ENCODE data around the gene FOXD2.
"Not testable (repeated sequence)": the region's sequence is repeated elsewhere in the genome, so short reads cannot be mapped to it uniquely, and the experiment has no call there.

The FOXD2 gene

GRCh38 chr1:47440599-47441081 is 2.8 kb downstream of the FOXD2 start:
- DNase-seq: no peak

DNA sequence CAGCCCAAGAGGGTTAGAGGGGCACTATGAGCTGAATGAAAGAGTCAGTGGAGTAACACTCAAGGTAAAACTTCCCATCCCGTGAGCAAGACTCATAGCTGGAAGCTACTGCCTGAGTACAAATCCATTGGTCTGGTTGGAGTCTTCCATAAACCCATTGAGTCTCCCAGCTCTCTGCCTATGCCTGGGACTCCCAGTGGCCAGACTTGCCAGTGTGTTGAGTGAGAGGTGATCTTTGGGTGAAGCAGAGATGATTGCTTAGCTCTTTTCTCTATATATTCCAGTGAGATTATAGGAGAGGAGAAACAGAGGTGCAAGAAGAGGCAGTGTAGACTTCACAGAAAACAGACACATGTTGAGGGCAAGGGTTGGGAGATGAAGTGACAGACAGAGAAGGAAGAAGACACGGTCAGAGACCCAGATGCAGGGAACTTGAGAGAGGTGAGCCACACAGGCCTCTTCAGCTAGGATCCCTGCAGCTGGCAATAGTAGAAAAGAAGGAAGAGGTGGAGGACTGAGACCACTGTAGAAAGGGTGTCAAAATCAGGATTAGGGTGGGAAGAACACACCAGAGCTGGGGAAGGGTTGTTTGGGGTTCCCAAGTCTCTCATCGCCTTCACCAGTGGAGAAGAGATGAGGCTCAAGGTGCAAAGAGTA is 3.7 kb downstream of the FOXD2 start:
- no peak for DNase-seq

GRCh38 chr1:47442202-47442601 is 4.4 kb downstream of the FOXD2 start:
- DNase-seq: no peak

- DNase-seq: no peak
Observed at GRCh38 chr1:47442842-47443529, 5.1 kb downstream of the FOXD2 start.

GRCh38 chr1:47443530-47444296 is 5.9 kb downstream of the FOXD2 start:
- no peak for DNase-seq

- no peak for DNase-seq
Observed at GRCh38 chr1:47444297-47444561, 6.4 kb downstream of the FOXD2 start.

DNA sequence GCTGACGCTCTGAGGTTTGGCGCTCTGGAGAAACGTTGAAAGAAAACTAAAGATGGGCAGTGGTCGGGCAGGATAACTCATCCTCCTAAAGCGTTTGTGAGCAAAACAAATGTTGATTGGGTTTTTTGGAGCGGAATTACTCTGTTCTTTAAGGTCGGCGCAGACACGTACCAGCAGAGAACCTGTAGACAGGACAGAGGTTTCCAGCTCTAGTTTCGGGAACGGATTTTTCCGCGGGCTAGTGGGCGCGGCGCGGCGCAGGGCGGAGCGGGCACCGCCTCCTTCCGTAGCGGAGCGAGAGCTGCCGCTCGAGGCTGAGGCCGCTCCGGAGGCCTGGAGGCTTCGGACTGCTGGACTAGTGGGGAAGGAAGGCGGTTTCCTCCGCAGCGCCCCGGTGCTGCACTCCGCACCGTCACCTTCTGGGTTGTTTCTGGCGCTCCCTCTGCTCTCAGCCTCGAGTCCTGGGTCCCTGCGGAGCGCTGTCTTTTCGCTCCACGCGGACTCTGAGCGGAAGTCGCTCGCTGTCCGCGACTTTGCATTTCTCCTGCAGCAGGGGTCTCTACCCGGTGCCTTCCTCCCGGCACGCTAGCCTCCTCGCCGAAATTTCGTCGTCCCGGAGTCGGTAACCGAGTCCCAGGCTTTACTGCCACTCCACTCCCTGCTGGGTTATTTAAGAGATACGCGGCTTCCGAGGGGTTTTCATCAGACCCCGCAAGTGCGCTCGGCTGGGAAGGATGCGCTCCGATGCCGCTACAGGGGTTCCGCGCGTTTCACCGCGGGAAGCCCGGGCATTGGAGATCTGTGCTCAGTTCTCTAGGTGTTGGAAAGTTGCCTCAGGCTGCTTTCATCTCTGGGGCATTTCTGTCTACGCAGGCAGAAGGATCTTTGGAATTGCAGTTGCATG is 7.0 kb downstream of the FOXD2 start:
- DNase-seq: no peak

DNA sequence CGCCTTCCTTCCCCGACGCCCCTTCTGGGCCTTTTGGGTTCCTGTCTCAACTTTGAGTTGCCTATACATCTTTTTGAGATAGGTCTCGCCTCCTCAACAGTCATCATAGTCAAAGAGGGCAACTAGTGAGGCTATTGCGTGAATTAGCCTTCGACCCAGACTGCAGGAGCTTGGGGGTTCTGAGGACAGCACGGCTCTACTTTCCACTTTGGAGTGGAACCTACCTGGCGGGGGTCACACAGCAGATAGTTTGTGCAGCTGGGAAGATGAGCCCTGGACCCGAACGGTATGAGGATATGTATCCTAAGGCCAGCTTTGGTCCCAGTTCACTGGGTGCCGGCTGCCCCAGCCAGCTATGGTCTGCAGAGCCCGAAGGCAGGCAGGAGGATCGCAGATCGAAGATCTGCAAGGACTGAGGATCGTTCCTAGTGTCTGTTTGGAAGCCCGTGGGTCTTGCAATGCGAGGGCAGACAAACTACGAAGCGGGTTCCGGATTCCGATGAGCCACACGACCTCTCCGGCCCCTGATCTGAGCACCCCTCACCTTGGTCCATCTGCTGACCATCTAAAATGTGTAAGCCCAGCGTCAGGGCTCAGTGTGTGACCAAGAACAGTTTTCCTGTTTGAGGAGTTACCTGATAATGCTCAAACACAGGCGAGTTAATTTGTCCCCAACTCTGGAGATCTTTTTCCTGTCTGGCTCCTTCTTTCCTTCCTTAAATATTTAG is 8.1 kb downstream of the FOXD2 start:
- DNase-seq: no peak

- DNase-seq: no peak
Observed at GRCh38 chr1:47448462-47449222, 10.8 kb downstream of the FOXD2 start.

DNA sequence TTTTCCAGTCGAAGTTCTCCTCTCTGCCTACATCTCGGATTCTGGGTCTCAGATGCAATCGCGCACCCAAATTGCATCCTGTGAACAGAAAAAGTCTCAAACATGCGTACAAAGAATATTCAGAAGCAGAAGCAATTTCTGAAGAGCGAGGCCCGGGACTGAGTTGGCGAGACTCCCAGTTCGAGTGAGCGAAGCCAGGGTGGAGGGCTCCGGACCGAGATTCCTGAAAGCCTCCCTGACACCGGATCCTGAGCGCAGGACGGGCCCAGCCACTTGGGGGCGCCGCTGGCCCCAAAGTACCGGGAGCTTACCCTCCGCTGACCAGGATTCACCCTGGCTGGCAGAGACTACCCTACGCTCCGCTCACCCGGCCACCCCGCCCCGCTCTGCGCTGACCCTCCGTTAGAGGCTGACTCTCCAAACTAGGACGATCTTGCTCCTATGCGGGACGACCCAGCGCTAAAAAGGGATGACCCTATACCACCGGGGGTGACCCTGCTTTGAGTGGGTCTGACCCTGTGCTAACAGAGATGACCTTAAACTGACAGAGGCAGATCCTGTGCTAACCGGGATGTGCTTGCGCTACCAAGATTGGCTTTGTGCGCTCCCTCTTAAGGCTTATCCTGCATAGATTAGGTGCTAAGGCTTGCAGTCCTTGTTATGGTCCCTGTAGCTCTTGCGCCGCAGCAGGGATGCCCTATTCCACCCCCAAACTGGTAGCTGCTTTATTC is 12.1 kb downstream of the FOXD2 start:
- peak in 1 of 2 experiments; percentile 9 for DNase-seq

GRCh38 chr1:47450606-47451005 is 12.8 kb downstream of the FOXD2 start:
- DNase-seq: no peak

- no peak for DNase-seq
Observed at GRCh38 chr1:47452426-47452825, 14.6 kb downstream of the FOXD2 start.

GRCh38 chr1:47453910-47454309 is 16.1 kb downstream of the FOXD2 start:
- not testable (repeated sequence) for DNase-seq

DNA sequence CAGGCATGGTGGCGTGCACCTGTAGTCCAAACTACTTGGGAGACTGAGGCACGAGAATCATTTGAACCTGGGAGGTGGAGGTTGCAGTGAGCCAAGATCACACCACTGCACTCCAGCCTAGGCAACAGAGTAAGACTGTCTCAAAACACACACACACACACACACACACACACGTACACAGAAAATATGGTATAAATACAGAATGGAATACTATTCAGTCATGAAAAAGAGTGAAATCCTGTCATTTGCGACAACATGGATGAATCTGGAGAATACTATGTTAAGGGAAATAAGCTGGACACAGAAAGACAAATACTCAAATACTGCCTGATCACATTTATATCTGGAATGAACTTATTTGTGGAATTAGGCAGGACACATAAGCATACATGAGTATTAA is 18.4 kb downstream of the FOXD2 start:
- DNase-seq: no peak

- DNase-seq: not testable (repeated sequence)
Observed at GRCh38 chr1:47457547-47457946, 19.7 kb downstream of the FOXD2 start.

- DNase-seq: no peak
Observed at GRCh38 chr1:47459253-47459788, 21.5 kb downstream of the FOXD2 start.

DNA sequence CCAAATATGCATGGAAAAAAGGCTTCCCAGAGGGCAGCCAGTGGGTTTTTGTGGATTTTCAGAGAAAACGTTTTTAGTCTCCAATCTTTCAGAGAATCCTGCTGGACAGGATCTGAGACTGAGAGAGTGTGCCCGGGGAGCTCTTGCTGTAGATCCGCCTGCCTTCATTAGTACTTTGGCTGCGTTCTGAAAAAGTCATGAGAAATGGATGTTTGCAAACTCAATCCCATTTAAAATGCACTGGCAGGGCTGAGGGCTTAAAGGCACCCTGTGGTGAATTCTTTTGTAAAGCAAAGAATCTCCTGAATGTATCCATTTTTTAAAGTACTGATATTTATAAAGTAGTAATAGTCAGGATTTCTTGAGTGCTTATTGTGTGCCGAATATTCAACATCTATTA is 22.2 kb downstream of the FOXD2 start:
- DNase-seq: no peak

DNA sequence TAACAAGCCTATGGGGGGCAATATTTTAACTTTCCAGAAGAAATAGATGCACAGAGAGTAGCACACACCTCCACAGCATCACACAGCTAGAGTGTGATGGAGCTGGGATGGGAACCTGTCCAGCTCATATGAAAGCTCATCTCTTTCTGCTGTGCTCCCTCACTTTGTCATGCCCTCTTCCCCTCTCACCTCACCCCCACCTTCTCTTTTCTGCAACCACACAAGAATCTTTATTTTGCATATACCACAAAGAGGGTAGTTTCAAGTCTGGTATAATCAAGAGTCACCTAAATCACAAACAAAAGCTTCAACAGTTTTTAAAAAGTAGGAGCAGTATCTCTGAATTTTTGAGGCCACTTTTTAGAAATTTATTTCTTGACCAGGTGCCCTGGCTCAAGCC is 22.6 kb downstream of the FOXD2 start:
- no peak for DNase-seq

- DNase-seq: no peak
Observed at GRCh38 chr1:47465605-47466004, 27.8 kb downstream of the FOXD2 start.

DNA sequence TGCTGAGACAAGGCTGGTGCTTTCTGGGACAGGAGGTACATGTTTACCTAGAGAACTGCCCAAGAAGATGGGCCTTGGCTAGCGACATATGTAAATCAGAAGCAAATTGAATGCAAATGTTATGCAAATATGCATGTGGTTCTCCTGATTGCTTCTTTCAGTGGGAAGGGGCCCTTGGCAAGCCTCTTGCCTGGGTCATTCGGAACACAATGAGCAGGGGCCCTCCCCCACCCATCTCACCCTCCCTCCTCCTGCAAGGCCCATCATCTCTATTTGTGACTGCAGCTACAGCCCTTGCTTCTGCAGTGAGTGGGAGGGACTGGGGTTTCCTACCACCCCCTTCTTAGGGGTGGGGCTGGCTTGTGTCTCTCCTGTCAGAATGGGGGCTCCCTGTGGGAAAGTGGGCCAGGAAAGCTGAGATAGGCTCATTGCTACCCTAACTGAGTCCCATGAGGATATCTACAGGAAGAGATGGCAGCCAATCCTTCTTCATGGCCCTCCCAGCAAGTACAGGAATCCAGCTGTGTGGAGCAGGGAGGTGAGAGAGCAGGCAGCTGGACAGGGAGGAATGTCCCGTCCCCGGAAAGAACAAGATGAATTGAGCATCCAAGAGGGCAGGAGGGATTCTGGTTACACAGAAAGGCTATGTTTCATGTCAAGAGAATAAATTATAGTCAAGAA is 31.0 kb downstream of the FOXD2 start:
- no peak for DNase-seq
